ENCODE measurements around the gene CACNA1G.

The CACNA1G gene

GRCh38 chr17:50590946-50591737 is 30.6 kb downstream of the CACNA1G start:
- no peak for DNase-seq

- DNase-seq = peak; percentile 90
These were observed 32.8 kb downstream of the CACNA1G start for GRCh38 chr17:50593321-50593720.

GRCh38 chr17:50594128-50594823 is 33.8 kb downstream of the CACNA1G start:
- DNase-seq = peak; percentile 70

DNA sequence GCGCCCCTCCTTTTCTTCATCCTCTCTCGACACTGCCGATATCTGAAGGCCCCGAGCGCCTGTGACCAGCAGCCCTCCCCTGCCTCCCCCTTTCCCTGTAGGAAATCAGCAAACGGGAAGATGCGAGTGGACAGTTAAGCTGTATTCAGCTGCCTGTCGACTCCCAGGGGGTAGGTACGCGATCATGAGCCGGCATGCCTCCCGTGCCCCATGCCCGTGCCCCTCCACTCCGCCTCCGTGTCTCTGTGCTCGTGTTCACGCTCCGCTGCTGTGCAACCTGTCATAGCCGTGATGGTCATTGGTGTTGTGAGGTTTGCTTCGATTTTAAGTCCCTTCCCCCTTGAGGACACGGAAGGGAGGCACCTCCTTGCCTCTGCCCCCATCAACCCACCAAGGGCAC is 34.4 kb downstream of the CACNA1G start:
- peak; percentile 77 for DNase-seq

DNA sequence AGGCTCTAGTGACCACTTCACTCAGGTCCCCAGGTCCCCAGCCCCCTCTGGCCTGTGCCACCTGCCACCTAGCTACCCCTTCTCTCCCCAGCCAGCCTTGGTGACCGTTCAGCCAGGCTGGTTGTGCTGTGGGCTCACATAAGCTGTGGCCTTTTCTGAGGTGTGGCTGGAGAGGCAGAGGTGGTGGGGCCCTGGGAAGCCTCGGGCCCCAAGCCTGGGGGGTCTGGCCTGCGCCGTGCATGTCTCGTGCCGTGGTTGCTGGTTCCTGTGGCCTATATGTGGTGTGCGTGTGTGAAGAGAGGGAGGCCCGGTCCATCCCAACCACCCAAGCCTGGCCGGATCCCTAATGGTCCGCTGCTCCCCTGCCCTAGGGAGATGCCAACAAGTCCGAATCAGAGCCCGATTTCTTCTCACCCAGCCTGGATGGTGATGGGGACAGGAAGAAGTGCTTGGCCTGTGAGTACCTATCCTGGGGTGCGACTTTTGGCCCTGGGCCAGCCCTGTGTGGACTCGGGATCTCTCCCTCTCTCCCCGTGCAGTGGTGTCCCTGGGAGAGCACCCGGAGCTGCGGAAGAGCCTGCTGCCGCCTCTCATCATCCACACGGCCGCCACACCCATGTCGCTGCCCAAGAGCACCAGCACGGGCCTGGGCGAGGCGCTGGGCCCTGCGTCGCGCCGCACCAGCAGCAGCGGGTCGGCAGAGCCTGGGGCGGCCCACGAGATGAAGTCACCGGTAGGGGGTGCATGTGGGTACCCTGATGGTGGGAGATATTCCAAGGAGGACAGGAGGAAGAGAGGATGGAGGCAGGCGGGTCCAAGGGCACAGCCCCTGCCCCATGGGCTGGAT is 35.9 kb downstream of the CACNA1G start:
- DNase-seq = no peak

DNA sequence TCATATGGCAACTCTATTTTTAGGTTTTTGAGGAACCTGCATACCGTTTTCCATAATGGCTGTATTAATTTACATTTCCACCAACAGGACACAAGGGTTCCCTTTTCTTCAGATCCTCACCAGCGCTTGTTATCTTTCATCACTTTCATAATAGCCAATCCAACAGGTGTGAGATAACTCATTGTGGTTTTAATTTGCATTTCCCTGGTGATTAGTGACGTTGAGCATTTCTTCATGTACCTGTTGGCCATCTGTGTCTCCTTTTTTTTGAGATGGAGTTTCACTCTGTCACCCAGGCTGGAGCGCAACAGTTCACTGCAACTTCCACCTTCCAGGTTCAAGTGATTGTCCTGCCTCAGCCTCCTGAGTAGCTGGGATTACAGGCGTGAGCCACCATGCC is 38.0 kb downstream of the CACNA1G start:
- no peak for DNase-seq

- no peak for DNase-seq
These were observed 39.1 kb downstream of the CACNA1G start for GRCh38 chr17:50599606-50600005.

- DNase-seq = no peak
These were observed 41.4 kb downstream of the CACNA1G start for GRCh38 chr17:50601823-50602375.

- no peak for DNase-seq
These were observed 42.3 kb downstream of the CACNA1G start for GRCh38 chr17:50602836-50603235.

GRCh38 chr17:50603340-50603739 is 42.8 kb downstream of the CACNA1G start:
- no peak for DNase-seq

GRCh38 chr17:50604513-50604912 is 44.0 kb downstream of the CACNA1G start:
- DNase-seq = peak; percentile 45

GRCh38 chr17:50605429-50605828 is 44.9 kb downstream of the CACNA1G start:
- DNase-seq = no peak

DNA sequence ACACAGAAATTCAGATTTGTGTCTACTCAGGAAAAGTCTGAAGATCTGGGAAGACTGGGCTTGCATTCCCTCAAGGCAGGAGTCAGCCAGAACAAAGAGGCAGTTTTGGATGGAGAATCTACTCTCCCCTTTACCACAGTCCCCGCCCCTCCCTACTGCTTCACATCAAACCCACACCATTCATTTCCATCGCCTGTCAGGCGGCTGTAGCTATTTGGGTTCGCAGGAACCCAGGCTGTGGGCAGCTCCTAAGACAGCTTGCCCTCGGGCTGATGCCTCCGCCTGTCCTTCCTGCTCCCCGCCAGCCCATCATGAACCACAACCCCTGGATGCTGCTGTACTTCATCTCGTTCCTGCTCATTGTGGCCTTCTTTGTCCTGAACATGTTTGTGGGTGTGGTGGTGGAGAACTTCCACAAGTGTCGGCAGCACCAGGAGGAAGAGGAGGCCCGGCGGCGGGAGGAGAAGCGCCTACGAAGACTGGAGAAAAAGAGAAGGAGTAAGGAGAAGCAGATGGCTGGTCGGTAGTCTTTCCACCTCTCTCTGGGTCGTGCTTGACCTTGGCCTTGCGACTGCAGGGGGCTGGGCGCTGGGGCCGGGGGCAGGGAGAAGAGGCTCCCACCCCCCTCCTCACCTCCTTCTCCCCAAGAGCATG is 47.1 kb downstream of the CACNA1G start:
- no peak for DNase-seq

GRCh38 chr17:50608700-50609379 is 48.3 kb downstream of the CACNA1G start:
- DNase-seq = peak; percentile 65

GRCh38 chr17:50609380-50610074 is 49.0 kb downstream of the CACNA1G start:
- DNase-seq = peak; percentile 60

- no peak for DNase-seq
These were observed 51.1 kb downstream of the CACNA1G start for GRCh38 chr17:50611634-50612033.

DNA sequence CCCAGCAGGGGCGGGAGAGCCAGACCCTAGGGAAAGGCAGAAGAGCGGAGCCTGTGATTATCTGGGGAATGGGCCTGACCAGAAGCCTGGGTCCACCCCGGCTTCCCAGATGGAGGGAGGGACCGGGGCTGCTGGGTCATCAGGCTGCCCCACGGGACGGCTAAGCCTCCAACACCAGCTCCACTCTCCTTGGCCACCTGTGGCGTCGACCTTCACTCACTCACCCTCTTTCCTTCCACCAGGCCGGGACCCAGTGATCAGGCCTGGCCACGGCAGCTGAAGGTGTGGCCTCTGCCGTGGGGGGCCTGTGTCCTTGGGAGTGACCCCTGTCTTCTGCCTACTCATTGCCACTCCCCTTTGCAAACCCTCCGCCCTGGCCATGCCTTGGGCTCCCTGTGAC is 51.8 kb downstream of the CACNA1G start:
- no peak for DNase-seq

DNA sequence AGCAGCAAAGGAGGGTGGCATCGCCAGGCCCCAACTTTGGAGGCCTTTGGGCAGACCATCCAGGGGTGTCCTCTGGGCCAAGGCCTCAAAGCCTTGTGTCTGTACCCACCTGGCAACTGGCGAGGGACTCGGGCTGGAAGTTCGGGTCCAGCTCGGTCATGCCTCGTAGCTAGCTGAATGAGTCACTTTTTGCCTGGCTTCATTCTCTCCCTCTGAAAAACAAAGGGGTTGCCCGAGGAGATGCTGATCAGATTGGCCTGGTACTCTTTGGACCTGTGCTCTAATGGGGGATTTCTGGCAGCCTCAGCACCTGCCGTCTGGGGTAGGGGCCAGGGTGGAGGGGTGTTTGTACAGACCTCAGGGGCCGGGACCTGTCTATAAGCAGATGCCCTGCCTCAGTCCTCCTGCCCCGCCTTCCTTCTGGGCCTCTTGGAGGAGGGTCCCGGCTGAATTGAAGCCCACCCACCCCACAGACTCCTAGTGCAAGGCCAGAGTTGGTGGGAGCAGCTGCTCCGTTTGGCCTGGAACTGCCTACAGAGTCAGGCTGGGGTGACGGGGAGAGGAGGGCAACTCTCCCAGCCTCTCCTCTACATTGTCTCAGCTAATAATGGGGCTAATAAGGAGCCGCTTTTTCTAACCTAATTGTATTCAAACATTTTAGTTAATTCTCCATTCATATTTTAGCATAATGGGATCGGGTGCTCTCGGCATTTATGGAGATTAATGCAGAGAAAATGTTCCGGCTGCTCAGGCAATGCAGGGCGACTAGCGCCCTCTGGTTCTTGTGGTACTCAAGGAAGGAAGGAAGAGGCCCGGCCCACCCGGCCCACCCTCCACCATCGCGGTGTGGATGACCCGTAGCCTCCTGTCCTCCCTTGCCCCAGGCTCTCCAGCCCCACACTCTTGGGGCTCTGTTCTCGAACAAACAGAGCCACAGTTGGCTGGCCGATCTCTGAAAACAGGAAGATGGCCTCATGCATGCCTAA is 52.8 kb downstream of the CACNA1G start:
- no peak for DNase-seq

DNA sequence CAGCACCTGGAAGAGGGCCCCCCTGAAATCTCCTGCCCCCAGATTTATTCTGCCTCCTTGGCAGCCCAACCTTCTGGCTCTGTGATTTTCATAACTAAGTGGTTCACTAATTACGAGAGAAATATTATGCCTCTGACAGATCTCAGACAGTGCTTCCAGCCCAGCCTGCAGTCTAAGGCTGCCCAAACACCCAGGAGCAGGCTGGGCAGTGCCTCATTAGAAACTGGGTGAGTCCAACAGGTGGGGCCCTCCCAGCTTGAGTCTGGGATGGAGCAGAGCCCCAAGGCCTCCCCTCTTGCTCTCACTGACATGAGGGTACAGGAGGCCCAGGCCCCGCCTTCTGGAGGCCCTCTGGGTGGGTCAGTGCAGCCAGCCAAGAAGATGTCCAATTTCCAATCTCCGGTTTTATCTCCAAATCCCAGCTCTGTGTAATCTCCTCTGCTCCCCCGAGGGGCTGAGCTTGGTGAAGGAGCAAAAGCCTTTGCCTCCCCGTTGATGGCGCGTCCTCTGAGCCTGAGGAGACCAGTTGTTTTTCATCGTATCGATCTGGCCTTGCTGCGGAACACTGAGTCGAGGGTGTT is 54.0 kb downstream of the CACNA1G start:
- DNase-seq = peak; percentile 42

- no peak for DNase-seq
These were observed 55.3 kb downstream of the CACNA1G start for GRCh38 chr17:50615828-50616227.

All from retina (tissue), 1 donor.